ENCODE measurements around the gene ARAP3. TPM values are rescaled to one million over a fixed set of nuclear protein-coding genes. Genes with fewer than 3 reads are reported as not detected.

Gene ARAP3
- polyA plus RNA-seq, 1 donor from 2014 or later: 1.4 TPM

DNA sequence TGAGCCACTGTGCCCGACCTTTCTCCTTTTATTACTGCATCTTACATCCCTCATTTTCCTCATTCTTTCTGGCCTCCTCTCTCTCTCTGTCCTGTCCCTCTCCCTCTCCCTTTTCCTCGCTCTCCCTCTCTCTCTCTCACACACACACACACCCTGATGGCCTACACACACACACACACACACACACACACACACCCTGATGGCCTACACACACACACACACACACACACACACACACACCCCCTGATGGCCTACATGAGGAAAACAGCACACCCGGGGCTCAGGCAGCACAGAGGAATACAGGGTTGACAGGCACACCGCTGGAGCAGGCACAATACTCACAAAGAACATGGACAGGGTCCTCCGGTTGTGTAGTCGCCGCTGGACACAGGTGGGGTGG is 27.0 kb downstream of the ARAP3 start:
- H2AFZ ChIP-seq (ENCODE audit: low read depth, low read length): no peak overlapping the region
- no peaks in the 10 kb centered on the region for H3F3A ChIP-seq (ENCODE audit: insufficient read depth, low read length, poor library complexity, severe bottlenecking)
- TF ChIP-seq MXI1 (conservative IDR thresholded peaks at IDR 0.05; ENCODE audit: poor library complexity, severe bottlenecking) (no peak), EP300 (conservative IDR thresholded peaks at IDR 0.05; ENCODE audit: poor library complexity, severe bottlenecking) (no peak)
- TF ChIP-seq, protein P1, sequence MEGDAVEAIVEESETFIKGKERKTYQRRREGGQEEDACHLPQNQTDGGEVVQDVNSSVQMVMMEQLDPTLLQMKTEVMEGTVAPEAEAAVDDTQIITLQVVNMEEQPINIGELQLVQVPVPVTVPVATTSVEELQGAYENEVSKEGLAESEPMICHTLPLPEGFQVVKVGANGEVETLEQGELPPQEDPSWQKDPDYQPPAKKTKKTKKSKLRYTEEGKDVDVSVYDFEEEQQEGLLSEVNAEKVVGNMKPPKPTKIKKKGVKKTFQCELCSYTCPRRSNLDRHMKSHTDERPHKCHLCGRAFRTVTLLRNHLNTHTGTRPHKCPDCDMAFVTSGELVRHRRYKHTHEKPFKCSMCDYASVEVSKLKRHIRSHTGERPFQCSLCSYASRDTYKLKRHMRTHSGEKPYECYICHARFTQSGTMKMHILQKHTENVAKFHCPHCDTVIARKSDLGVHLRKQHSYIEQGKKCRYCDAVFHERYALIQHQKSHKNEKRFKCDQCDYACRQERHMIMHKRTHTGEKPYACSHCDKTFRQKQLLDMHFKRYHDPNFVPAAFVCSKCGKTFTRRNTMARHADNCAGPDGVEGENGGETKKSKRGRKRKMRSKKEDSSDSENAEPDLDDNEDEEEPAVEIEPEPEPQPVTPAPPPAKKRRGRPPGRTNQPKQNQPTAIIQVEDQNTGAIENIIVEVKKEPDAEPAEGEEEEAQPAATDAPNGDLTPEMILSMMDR (IDR thresholded peaks at IDR 0.05; ENCODE audit: poor library complexity, severe bottlenecking): no peak
- TF ChIP-seq, protein P2, sequence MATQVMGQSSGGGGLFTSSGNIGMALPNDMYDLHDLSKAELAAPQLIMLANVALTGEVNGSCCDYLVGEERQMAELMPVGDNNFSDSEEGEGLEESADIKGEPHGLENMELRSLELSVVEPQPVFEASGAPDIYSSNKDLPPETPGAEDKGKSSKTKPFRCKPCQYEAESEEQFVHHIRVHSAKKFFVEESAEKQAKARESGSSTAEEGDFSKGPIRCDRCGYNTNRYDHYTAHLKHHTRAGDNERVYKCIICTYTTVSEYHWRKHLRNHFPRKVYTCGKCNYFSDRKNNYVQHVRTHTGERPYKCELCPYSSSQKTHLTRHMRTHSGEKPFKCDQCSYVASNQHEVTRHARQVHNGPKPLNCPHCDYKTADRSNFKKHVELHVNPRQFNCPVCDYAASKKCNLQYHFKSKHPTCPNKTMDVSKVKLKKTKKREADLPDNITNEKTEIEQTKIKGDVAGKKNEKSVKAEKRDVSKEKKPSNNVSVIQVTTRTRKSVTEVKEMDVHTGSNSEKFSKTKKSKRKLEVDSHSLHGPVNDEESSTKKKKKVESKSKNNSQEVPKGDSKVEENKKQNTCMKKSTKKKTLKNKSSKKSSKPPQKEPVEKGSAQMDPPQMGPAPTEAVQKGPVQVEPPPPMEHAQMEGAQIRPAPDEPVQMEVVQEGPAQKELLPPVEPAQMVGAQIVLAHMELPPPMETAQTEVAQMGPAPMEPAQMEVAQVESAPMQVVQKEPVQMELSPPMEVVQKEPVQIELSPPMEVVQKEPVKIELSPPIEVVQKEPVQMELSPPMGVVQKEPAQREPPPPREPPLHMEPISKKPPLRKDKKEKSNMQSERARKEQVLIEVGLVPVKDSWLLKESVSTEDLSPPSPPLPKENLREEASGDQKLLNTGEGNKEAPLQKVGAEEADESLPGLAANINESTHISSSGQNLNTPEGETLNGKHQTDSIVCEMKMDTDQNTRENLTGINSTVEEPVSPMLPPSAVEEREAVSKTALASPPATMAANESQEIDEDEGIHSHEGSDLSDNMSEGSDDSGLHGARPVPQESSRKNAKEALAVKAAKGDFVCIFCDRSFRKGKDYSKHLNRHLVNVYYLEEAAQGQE (IDR thresholded peaks at IDR 0.05; ENCODE audit: borderline replicate concordance): no peak
- H3K27ac ChIP-seq (ENCODE audit: low read length): no peak overlapping the region
- no peak overlapping the region for H3K9ac ChIP-seq (ENCODE audit: low read length)
- H3K36me3 ChIP-seq (ENCODE audit: insufficient read depth, low read length): no peaks in the 10 kb centered on the region
- no peak overlapping the region for H3K4me3 ChIP-seq (ENCODE audit: low read length)
- no peaks in the 10 kb centered on the region for H3K79me2 ChIP-seq (replicated peaks; ENCODE audit: insufficient read depth, low read length)
- no peaks in the 10 kb centered on the region for H3K9me3 ChIP-seq (ENCODE audit: low read length)
- no peaks in the 10 kb centered on the region for H4K20me1 ChIP-seq (ENCODE audit: insufficient read depth)
- no peak overlapping the region for H3K4me2 ChIP-seq (ENCODE audit: low read length)
- H3K27me3 ChIP-seq (ENCODE audit: insufficient read depth, low read depth, low read length): peaks cover 5% of the 10 kb centered on the region
- no peaks in the 10 kb centered on the region for H3K9me2 ChIP-seq (ENCODE audit: insufficient read depth, low read length)

DNA sequence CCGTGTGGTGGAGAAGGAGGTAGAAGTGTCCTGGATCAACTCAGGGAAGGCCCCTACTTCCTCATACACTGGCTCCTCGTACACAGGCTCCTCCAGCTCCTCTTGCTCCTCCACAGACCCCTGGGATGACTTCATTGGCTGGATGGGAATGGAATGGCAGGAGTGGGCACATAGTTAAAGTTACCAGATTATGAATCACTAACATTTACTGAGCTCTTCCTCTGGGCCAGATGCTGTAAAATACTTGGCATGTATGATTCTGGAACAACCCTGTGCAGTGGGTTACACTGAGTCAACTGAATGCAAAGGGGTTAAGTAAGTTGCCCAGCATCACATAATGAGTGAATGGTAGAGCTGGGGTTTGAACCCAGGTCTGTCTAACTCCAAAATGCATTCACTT is 27.7 kb downstream of the ARAP3 start:
- Histone ChIP-seq H3K9me2 (ENCODE audit: insufficient read depth, low read length) (no peaks in the 10 kb centered on the region), H3F3A (ENCODE audit: insufficient read depth, low read length, poor library complexity, severe bottlenecking) (no peaks in the 10 kb centered on the region), H2AFZ (ENCODE audit: low read depth, low read length) (no peak overlapping the region), H3K4me3 (ENCODE audit: low read length) (no peak overlapping the region), H3K27ac (ENCODE audit: low read length) (no peak overlapping the region), H4K20me1 (ENCODE audit: insufficient read depth) (no peaks in the 10 kb centered on the region), H3K27me3 (ENCODE audit: insufficient read depth, low read depth, low read length) (peaks cover 5% of the 10 kb centered on the region), H3K79me2 (replicated peaks; ENCODE audit: insufficient read depth, low read length) (no peaks in the 10 kb centered on the region), H3K36me3 (ENCODE audit: insufficient read depth, low read length) (no peaks in the 10 kb centered on the region), H3K9ac (ENCODE audit: low read length) (no peak overlapping the region), H3K4me2 (ENCODE audit: low read length) (no peak overlapping the region), H3K9me3 (ENCODE audit: low read length) (no peaks in the 10 kb centered on the region)
- TF ChIP-seq EZH2 (IDR thresholded peaks at IDR 0.05; ENCODE audit: borderline replicate concordance, insufficient read depth, low read length, poor library complexity, severe bottlenecking) (no peak), RAD21 (conservative IDR thresholded peaks at IDR 0.05) (no peak), MXI1 (conservative IDR thresholded peaks at IDR 0.05; ENCODE audit: poor library complexity, severe bottlenecking) (no peak), EP300 (conservative IDR thresholded peaks at IDR 0.05; ENCODE audit: poor library complexity, severe bottlenecking) (no peak), POLR2AphosphoS5 (IDR thresholded peaks at IDR 0.05) (no peak)
- TF ChIP-seq, protein P2 (IDR thresholded peaks at IDR 0.05; ENCODE audit: borderline replicate concordance): no peak
